Suppressor macrophage treated with lipopolysaccharide for 4 hours (primary cell): ENCODE data around the gene PPFIBP1.
"Not testable (repeated sequence)": the region's sequence is repeated elsewhere in the genome, so short reads cannot be mapped to it uniquely, and the experiment has no call there.

Experiments used
- DNase-seq: peaks from one replicate; pipeline ENCODE4 v3.0.0-alpha.2; 2020

PPFIBP1 gene

DNA sequence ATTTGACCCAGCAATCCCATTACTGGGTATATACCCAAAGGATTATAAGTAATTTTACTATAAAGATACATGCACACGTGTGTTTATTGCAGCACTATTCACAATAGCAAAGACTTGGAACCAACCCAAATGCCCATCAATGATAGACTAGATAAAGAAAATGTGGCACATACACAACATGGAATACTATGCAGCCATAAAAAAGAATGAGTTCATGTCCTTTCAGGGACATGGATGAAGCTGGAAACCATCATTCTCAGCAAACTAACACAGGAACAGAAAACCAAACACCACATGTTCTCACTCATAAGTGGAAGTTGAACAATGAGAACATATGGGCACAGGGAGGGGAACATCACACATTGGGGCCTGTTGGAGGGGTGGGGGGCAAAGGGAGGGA lies 20.9 kb downstream of the PPFIBP1 start:
- not testable (repeated sequence) for DNase-seq

DNA sequence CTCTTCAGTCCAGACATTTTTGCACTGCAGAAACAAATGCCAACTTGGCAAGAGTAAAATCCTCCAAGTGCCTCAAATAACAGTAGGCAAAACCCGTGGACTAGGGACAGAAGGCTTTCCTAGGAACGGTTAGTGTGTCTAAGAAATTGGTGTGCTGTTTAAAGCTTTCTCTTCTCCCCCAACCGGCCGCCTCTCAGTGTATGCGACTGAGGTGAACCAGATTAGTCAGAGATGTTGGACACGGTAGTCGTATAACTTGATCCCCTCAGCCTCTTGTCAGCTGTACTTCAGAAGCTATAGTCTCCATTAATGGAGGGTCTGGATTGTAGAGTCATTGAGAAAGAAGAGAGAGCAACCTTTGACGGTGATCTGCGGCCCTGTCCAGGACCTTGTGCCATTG lies 21.7 kb downstream of the PPFIBP1 start:
- DNase-seq: no peak

DNA sequence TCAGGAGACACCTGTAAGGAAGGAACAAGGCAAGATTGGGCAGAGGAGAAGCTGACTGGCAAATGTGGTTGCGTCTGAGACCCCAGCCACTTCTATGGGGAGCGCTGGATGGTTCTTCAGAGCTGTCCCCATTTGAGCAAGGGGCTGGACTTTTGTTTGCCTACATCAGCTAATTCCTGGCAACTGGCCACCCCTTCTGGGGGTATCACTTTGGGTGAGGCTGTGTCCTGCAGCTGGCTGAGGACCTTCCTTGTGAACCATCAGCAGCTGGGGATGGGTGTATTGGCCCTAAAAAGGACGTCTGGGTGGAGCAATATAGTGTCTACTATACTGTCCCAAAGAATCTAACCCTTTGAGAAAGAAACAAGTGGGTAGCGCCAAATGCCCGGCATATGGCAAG lies 23.6 kb downstream of the PPFIBP1 start:
- no peak for DNase-seq

DNA sequence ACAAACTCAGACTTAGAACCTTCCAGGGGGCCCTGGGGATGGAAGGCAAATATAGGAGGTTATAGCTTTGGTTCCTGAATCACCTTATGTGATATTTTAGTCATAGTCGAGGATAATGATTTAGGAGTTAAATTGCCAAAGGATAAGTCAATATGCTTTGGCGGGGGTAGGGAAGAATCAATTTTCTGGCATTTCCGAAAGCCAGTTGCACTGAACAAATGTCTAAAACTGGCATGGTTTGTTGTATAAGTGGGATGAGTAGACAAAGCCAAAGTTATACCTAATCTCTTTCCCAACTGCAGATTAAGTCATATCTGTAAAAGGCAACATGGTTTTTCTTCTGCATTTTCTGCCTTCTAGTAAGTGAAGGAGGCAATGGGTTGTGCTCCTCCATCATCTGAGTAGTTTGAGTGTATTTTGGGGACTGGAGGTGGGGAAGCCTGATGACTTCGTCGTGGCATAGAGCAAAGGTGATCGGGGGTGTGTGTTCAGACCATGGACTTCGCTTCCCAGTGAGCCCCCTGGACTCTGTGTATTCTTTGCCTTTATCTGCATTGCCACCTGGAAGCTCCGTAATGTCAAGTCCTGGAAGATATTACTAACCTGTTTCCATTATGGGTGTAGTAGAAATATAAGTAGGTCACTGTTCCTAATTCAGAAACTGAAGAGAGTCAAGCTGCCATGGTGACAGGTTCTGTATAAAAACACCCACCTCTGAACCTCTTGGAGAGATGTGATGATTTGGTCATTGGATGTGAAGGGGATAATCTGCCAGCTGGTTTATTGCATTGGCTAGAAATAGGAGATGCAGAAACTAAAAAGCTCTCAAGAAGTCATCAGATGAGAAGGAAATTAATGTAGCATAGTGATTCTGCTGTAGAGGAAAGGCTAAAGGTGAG lies 24.5 kb downstream of the PPFIBP1 start:
- DNase-seq: peak; percentile 46

DNA sequence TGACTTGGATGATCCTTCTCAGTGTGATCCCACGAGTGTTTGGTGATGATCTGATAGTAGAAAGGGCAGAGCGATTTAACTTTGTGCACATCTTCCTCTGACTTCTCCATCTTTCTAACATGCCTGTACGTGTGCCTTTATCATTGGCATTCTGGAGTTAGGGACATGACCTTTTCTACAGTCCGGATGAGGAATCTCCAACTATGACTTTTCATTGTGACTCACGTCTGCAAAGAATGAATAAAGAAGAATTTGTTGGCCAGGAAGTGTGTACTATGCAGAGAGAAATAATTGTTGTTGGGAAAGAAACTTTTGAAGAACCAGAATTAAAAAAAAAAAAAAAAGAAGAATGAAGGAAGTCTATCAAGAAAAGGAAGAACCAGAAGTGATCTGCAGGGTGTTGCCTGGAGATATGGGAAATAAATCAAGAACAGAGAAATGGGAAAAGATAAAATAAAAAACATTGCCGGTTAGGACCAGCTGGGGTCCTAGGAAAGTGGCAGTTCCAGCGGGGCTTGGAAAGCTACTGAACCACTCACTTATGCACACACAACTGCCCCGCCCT lies 25.3 kb downstream of the PPFIBP1 start:
- peak; percentile 71 for DNase-seq

DNA sequence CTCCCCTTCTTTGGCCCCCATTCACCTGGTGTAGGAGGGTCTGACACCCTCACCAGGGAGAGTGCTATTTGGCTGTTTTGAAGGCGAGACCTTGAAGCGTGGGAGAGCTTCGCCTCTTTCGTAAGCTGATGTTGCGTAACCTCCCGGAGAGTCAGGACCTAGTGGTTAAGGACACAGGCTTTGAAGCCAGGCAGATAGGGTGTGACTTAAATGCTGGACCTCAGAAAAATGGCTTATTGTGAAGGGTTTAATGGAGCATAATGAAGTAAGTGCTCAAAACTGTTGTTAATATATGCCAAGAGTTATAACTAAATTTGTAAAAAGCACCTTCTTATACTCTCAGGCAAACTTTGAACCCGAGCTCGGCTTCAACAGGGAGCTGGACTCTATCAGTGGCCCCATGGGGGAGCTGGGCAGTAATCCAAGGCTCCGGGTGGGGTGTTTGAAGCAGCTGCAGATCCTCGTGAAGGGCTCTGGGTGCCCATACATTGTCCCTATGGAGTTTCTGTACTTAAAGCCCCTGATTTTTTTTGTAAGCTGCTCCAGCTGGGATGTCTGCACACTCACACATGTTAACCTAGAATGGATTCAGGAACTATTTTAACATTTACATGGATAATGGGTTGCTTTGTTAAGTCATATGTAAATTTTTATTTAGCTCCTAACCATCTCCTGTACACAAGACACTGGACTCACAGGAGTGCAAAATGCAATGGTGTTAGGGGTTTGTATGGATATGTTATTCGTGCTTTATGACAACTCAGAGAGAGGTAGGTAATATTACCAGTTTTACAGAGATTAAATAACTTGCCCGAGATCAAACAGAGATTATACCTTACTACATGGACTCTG lies 26.0 kb downstream of the PPFIBP1 start:
- DNase-seq: peak; percentile 92

DNA sequence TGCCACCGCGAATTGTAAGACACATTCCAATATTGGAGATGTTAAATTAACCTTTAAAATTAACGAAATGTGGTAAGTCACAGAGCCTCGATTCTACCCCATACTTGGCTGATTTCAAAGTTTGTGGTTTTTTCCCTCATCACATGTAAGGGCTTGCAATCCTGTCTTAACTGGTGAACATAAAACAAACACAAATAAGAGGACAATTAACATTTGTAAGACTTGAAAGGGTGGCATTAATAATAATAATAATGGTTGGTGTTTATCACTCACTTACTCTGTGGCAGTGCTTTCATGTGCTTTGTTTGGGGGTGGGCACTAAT lies 26.6 kb downstream of the PPFIBP1 start:
- no peak for DNase-seq

DNA sequence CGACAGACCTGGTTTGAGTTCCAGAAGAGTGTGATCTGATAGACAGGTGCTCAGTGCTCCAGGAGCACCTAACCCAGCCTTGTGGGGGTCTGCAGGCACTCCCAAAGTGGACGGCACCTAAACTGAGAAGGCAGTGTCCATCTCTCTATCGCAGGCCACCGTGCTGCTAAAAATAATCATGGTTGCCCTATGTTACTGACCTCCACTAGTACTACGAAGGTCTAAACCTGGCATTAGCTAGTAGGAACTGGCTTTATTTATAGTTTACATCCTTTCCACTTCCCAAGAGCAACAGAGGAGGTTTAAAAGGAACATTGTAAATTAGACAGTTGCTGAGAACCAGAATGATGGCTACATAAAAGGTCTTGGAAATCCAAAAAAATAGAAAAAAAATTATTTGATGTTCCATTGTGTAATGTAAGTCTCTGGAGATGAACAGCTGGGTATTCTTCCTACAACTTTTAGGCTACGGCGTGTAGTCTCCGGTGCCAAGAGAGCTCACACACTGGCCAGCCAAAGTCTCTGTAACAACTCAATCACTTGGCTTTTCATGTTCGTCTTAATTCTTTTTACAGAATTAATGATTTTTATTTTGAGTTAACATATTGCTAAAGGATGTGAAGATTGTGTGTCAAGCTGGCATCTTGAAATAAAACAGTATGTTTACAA lies 27.3 kb downstream of the PPFIBP1 start:
- DNase-seq: no peak

DNA sequence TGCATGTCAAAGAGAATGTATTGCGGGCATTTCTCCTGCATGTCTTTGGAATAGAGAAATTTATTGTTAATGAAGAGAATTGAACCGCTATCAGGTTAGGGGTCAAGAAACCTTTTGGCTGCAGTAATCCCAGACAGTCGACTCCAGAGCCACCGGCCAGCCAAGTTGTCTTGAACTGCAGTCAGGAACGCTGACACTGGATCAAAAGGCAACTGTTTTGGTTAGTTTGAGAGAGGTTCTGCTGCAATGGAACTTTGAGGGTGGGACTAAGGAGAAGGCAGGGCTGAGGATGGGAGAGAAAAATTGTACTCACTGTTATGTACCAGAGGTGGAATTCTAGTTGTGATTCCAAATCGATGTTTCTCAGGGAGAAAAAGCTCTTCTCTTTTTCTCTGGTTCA lies 28.2 kb downstream of the PPFIBP1 start:
- no peak for DNase-seq

DNA sequence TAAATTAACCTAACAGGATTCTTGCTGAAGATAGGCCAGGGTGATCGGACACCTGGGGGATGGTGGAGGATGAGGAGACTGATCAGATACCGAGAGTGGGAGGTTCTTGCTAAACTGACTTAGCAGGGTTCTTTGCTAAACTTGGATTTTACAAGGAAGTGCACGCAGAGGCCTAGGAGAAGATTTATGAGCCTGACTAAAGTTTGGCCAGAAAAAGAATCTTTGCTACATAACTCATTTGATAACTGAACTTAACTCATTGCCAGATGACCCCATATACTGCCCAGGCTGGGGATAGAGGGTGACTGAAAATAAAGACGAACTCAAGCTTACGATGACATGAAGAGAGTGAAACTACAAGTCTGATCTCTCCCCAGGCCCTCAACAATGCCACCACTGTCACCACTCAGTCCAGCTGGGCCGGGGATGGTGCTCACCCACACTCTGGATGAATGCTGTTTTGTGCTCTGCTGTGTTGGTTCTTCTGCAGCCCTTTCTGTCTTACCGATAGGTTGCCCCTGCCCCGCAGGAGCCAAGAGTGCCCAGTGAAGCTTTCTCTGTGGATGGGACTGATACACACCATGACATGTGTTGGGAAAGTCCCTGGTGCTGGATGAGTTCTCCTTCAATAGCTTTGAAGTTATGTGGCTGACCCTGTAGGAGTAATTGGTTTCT lies 29.0 kb downstream of the PPFIBP1 start:
- DNase-seq: peak; percentile 24

DNA sequence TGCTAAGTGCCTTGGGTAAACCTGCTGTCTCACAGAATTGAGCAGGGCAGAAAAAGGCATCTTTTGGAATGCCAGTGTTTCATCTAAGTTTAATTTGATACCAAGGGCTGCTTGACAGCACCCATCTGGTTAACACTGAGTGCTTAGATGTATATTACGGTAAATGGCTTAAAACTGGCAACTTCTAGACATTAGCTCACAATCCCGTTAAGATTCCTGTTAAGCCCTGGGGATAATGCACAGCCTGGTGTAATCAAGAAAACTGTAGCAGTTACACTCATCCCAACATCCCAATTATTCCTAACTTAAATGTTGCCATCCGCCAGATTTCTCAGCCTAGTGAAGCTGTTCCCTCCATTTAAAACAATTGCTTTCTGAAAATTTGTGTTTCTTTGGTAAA lies 29.9 kb downstream of the PPFIBP1 start:
- DNase-seq: no peak

DNA sequence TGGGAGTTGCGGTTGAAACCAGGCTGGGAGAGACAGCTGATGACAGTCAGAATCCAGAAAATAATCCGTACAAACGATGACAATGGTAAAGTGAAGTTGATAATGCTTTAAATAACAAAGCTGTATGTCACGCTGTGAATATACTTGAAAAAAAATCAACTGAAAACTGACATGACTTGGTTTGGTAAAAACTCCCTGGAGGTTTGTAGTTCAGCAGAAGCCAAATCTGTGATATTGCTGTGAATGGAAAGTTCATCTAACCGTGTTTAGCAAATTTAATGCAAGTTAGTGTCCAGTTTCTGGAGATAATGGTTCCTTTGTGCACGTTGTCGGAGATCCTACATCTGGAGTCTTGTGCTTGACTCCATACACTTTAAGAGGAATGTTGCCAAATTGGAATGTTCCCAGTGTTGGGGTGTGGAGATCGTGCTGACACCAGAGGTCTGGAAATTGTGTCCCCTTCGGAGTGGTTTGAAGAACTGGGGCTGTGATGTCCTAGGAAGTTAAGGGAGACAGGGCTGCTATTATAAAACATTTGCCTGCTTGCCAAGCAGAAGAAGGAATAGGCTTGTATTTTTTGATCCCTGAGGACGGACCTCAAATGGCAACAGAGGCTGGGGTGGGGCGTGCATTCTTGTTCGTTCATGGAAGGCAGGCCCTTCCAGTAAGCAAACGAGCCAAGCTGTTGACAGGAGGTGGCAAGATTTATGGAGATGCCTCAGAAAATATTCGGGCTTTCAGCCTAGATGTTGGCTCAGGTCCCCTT lies 30.6 kb downstream of the PPFIBP1 start:
- no peak for DNase-seq

DNA sequence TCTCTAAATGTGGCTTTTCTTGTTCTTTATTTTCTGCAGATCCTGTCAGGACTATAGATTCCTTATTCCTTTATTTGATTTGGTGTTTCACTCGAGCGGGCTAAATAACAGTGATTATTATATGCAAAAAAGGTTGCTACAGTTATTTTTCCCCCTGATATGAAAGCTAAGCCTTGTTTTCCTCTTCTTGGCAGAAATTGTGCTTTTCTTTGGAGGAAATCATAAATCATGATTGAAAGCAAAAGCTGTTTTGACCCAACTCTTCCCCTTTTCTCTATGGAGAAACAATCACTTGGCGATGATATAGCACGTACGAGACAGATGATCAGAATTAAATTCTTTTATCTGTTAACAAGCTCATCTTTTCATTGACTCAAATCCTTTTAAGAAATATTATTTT lies 31.4 kb downstream of the PPFIBP1 start:
- DNase-seq: peak; percentile 63

DNA sequence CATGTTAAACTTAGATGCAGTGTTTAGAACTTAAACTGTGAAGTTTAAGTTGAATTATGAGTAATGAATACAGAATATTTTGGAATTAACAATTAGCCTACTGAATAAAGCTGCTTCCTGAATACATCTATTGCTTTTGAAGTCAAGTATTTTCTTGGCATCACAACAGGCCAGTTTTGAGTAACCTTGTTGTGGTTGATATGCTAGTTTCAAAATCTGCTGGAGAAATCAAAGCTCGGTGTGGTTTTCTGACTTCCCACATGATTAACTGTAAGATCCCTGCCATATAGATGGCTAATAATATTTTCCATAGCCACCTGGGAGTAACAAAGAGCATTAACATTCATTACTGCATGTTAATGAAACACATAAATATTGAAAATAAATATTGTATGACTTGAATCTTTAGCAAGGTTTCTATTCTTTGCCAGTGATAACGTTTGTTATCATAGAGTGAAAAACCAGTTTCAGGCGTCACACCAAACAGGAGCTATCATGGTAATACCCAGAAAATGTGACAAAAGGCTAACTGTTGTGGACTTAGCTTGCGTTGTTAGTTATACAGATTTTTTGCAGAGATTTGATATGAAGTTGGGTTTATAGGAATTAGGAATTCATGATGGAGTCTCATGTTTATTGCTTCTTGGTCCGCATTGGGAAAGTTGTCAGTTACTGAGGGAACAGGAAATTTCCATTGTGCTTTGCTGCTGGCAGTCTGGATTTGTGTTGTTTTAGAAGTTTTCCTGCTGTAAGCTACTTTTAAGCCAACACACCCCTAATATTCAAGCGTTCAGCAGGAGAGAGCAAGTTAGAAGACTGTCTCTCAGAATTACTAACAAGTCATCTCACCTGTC lies 32.1 kb downstream of the PPFIBP1 start:
- DNase-seq: peak; percentile 37

DNA sequence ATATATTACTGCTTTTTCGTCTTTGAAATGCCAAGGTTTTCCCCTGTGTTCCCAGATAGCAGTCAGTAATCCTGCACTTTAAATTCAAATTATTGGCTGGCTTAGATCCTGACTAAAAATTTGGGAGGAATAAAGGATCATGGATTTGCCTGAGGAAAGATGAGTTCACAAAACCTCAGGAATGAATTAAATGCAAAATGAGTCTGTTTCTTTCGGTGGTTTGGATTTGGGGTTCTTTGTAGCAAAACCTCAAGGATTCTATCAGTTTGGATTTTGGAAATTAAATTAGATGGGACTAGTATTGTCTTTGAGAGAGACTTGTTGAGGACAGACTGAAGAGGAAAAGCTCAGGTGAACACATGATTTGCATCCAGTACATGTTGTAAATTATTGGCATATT lies 36.1 kb downstream of the PPFIBP1 start:
- no peak for DNase-seq

DNA sequence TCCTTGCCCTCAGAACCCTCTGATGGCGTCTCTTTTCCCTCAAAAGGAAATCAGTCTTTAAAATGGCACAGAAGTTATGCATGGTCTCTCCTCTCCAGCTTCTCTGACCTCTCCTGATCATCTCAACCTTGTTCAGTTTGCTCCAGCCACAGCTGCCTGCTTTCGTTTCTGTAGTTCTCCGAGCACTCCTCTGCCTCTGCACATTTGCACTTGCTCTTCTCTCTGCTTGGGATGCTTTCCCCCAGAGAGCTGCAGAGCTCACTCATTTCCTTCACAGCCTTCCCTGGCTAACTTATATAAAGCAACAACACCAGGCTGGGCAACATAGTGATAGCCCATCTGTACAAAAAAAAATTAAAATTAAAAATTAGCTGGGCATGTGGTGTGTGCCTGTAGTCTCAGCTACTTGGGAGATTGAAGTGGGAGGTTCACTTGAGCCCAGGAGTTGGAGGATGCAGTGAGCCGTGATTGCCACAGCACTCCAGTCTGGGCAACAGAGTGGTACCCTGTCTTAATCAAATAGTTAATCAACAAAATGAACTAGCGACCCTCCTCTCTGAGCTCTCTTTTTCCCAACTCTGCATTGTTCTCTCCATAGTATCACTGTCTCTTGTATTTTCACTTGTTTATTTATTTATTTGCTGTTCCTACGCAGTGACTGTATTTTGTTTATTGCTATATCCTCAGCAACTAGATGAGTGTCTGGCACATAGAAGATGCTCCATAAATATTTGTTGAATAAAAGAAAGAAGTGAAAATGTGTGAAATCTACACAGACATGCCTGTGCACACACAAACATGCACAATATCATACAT lies 37.7 kb downstream of the PPFIBP1 start:
- no peak for DNase-seq

DNA sequence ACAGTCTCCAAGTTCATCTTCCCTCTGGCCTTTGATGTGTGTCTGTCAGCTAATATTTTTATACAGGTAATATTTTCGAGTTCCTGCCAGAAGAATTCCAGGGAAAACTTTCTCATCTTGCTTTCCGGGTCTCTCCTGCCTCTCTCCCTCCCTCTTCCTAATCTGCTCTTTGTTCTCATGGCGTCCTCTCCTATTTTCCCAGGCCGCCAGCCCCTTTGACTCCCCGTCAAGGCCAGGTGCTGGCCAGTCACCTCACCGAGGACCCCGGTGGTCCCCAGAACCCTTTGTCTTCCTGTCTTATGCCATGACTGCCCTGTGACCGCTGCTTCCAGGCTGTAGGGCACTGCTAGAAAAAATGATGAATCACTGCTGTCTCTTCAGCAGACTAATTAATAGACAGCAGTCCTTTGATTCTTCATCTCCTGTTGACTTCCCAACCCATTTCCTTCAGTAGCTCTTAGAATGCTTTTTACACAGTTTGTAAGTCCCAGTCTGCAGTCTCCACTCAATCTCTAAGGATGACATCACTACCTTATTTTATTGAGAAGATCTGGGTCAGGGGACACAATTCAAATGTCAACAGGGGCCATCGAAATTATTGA lies 40.7 kb downstream of the PPFIBP1 start:
- DNase-seq: no peak

DNA sequence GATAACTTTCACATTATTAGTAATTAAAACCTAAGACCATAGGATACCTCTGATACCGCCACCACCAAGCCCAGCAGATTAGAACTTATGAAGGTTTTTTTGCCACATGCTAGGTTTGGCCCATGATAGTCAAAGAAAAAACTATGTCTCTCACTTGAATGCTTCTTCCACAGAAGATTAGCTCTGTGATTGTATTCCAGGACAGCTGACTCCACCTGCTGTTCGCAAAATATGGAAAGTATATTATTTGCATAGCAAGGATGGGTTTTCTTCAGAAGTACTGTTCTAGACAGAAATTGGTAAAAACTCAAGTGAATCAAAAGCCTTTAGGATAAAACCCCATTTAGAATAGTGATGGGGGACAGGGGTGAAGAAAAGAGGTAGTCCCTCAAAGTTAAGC lies 42.2 kb downstream of the PPFIBP1 start:
- DNase-seq: no peak

DNA sequence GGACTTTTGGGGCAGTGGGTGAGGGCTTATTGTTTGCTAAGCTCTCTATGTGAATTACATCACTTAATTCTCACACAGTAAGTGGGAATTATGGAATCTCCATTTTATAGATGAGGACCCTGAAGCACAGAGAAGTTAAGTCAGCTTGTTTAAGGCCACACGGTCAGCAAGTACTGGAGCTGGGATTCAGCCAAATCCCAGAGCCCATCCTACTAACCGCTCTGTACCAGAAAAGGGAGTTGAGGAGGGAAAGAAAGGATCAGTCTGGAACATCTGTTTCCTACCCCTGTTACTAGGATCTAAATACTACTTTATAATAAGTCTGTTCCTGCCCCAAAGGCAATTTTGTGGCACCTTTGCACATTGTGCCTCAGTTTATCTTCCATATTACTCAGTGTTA lies 42.6 kb downstream of the PPFIBP1 start:
- DNase-seq: no peak

DNA sequence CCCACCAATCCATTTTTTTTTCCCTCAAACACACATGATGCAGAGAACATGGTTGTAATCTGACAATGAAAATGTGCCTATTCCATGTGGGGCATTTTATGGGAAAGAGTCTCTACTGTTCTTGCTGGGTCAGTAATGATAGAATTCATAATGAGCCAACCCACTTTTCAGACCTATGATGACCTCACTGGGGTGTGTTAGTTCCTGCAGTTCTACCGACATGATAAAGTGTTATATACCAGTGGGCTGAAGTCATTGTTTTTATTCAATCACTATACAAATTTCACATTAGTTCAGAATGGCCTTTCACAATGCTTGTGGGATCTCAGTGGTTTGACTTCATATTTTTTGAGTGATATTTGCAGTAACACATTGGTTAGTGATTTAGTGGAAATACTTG lies 47.5 kb downstream of the PPFIBP1 start:
- no peak for DNase-seq
